ENCODE data around the gene MAN1B1. TPM values are rescaled to one million over a fixed set of nuclear protein-coding genes. Genes with fewer than 3 reads are reported as not detected.

Gene MAN1B1
- 10 to 100 TPM; 56.7 to 57.8 TPM for total RNA-seq

DNA sequence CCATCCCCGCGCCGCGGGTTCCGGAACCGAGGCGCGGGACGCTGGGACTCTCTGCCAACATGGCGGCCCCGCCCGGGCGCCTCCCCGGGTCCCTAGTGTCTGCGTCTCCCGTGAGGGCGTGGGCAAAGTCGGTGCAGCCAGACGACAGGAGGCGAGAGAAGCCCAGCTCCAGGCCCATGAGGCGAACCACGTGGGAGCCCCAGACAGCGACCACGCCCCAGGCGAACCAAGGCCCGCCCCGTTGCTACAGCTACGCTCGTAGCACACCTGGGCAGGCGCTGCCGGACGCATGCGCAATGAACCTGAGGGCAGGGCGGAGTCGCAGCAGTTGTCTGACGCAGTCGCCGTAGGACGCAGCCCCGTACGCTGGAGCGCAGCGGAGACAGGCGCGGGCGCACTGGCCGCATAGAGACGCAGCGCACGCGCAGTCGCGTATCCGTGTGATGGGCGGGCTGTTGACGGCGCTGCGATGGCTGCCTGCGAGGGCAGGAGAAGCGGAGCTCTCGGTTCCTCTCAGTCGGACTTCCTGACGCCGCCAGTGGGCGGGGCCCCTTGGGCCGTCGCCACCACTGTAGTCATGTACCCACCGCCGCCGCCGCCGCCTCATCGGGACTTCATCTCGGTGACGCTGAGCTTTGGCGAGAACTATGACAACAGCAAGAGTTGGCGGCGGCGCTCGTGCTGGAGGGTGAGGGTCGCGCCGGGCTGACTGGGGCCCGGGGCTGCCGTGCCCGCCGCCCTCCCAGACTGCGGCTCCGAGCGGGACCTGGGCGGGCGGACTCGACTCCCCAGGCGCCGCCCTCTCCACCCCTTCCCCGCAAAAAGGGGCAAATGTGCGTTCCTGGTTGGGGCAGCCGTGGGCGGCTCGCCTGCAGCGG lies at the start of gene MAN1B1:
Gene MAN1B1 (plus strand): TSS at position 455 of the 878 bp plus-strand sequence. CDS start 15 bp downstream, at position 470.

DNA sequence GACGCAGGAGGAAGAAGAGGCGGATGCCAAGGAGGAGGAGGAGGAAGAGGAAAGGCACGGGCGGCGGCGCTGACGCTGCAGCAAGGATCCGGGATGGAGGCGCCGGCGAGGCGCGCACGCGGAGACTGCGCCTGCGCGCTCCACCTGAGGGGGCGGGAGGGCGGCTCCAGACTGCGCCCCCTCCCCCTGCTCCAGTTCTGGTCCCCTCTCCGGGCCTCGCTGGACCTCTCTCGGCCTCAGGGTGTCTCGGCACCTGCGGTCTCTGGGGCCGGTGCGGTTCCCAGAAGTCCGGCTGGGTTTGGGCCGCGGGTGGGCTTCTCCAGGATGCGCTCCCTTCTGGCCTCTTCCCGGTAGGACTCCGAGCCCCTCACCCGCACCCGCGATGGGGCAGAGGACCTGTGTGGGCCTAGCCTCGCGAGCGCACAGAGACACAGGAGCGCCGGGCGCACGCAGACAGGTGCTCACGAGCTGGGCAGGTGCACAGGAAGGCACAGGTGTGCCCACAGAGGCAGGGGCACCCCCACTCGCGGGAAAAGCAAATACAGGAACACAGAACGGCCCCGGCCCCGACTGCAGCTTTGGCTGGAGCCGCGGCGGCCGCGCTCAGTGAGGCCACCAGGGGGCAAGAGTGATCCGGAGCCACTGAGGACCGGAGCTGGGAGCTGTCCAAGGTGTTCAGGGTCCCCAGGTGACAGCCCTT lies 40.5 kb upstream of the MAN1B1 start, which contains the start of gene NPDC1:
Gene NPDC1 (minus strand): TSS at position 90 of the 700 bp plus-strand sequence. CDS start 188 bp downstream, outside the sequence.

DNA sequence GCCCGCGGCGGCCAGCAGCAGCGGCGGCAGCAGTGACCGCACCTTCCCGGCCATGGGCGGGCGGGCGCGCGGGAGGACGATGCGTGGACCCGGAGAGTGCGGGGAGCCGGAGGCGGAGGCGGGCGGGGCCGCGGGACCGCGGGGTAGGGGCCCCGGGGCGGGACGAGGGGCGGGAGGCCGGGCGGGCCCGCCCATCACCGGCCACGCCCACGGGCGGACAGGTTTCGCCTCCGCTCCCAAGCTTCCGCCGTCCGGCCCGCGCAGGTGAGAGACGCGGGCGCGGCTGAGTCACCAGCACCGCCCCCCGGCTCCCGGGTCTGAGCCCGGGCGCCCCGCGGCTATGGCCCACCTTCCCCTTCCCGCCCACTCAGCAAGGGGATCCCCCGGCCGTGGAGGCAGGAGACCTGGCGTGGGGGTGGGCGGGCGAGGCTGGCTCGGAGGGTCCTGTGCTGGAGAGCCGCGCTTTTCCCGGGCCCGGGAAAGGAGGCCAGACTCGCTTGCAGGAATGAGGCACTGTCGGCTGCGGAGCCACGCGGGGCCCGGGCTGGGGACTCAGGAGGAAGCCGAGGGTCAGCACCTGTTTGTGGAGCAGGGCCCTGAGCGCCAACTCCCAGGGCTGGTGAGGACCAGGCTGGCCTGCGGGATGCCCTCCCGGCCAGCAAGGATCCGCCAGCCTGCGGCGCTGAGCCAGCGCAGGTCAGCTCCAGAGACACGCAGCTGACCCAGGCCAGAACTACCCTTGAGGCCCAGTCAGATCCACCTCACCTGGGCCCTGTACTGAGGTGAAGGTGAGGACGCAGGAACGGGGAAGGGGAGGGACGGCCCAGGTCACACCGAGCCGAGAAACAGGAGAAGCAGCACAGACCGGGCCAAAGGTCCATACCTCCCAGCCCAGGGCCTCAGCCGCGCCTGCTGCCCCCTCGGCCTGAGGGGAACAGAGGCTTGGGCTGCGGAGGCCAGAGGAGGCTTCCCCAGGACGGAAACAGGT lies 32.5 kb upstream of the MAN1B1 start, which contains the start of gene ENTPD2:
Gene ENTPD2 (minus strand): TSS at position 118 of the 988 bp plus-strand sequence. CDS start 64 bp downstream, at position 54.

DNA sequence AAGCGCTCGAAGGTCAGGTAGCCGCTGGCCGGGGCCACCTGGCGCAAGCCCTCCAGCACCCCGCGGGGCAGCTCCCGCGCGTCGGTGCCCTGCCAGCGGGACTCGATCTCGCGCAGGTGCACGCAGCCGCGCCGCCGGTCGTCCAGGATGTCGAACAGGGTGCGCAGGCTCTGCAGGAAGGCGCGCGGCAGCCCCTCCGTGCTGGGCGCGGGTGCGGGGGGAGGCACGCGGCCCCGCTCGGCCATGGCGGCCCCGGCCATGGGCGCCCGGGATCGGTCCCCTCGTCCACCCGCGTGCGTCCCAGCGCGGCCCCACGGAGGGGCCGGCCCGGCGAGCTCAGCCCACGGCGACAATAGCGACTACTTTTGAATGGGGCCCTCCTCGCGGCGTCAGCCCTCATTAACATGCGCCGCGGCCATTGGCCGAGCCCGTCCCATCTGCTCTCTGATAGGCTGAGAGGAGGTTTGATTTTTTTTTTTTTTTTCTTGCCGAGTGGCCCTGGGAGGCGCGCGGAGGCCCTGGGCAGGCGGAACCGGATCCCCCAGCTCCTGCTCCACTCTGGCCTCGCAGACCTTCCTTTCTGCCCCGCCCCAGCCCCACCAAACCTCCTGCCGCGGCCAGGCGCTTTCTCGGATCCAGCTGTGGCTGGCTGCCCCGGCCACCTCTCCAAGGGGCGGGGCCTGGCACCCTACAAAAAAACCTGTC lies 16.4 kb upstream of the MAN1B1 start, which contains the start of gene SAPCD2:
Gene SAPCD2 (minus strand): TSS at position 357 of the 705 bp plus-strand sequence. CDS start 97 bp downstream, at position 260.

DNA sequence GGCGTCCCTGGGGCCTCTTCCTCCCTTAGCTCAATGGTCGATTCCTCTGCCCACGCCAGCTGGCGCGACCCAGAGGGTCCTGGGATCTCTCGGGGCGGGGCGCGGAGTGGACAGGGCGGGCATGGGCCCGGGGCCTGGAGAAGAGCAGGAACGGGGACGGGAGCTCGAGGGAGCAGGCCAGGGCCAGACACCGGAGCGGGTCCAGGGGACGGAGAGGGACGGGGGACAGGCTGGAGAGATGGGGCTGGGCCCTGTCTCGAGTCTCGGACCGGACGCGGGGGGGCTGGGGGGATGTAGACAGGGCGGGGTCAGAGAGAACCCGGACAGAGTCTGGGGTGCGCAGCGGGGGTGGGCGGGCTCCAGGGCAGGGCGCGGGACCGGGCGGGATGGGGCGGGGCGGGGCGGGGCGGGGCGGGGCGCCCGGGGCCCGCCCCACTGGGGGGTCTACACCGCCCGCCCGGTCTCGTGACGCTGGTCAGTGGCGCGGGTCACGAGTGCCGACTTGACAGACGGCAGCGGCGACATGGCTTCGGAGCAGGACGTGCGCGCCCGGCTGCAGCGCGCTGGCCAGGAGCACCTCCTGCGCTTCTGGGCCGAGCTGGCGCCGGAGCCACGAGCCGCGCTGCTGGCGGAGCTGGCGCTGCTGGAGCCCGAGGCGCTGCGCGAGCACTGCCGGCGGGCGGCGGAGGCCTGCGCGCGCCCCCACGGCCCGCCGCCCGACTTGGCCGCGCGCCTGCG lies 9.6 kb upstream of the MAN1B1 start, which contains the start of gene UAP1L1:
Gene UAP1L1 (plus strand): TSS at position 508 of the 738 bp plus-strand sequence. CDS start 16 bp downstream, at position 524.

DNA sequence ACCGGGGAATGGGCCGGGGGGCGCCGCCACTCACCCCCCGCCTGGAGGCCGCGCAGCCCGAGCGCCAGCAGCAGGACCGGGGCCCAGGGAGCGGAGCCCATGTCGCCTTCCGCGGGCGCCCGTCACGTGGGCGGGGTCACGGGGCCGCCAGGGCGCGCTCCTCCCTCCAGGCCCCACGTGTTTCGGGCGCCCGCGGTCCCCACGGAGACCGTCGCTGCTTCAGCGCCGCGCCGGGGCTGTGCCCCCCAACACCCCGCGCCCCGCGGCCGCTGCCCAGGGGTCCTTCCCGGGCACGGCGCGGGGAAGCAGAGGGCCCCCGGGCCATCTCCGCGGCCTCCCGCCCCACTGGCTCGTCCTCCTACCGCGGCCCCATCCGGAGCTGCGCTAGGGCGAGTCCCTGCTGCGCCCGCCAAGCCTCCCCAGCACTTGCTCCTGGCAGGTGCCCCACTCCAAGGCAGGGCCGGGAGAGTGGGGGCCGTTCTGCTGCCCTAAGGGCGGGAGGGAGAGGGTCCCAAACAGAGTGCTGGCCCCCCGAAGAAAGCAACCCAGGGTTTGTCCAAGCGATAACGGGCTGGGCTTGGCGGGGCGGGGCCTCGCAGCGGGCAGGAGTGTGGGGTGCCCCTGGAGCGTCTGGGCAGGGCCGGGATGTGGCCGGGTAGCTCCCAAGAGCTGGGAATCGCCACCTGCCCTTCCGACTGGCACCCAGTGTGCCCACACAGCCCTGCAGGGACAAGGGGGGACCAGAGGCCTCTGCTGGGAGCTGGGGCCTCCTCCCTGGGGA lies 28.0 kb downstream of the MAN1B1 start, which contains the start of gene DPP7:
Gene DPP7 (minus strand): TSS at position 121 of the 781 bp plus-strand sequence. CDS start 20 bp downstream, at position 101.

DNA sequence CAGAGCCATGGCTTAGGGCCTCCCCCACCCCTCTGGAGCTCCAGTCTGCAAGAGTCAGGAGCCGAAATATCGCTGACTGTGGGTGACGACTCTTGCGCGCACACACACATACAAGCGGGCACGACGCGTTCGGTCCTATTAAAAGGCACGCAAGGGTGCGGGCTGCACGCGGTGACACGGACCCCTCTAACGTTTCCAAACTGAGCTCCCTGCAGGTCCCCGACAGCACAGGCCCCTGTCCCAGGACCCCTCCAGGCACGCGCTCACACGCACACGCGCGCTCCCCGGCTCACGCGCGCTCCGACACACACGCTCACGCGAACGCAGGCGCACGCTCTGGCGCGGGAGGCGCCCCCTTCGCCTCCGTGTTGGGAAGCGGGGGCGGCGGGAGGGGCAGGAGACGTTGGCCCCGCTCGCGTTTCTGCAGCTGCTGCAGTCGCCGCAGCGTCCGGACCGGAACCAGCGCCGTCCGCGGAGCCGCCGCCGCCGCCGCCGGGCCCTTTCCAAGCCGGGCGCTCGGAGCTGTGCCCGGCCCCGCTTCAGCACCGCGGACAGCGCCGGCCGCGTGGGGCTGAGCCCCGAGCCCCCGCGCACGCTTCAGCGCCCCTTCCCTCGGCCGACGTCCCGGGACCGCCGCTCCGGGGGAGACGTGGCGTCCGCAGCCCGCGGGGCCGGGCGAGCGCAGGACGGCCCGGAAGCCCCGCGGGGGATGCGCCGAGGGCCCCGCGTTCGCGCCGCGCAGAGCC lies 52.1 kb downstream of the MAN1B1 start, which contains the start of gene GRIN1:
Gene GRIN1 (plus strand): TSS at position 433 of the 746 bp plus-strand sequence. CDS start 333 bp downstream, outside the sequence.

Other genes starting within 250 kb of the MAN1B1 start
- gene AJM1, start 244.5 kb upstream of the MAN1B1 start, total RNA-seq, result 1 to 10 TPM; 5.6 to 5.9 TPM
- gene PHPT1, start 237.6 kb upstream of the MAN1B1 start, total RNA-seq, result 10 to 100 TPM; 86.7 to 87.5 TPM
- gene MAMDC4, start 234.6 kb upstream of the MAN1B1 start, total RNA-seq, result 10 to 100 TPM; 13.4 to 14.6 TPM
- gene EDF1, start 220.7 kb upstream of the MAN1B1 start, total RNA-seq, result 100 to 1,000 TPM; 316 to 330 TPM
- 10 to 100 TPM; 35.4 to 41.7 TPM for gene TRAF2, start 200.5 kb upstream of the MAN1B1 start, total RNA-seq
- 100 to 1,000 TPM; 104 to 108 TPM for gene FBXW5, start 142.2 kb upstream of the MAN1B1 start, total RNA-seq
- 1 to 10 TPM in 1 of 2 experiments, under 1 TPM in 1; 0.98 to 1.2 TPM for gene C8G, start 141.7 kb upstream of the MAN1B1 start, total RNA-seq
- 1 to 10 TPM; 2.4 to 2.8 TPM for gene LCN12, start 134.7 kb upstream of the MAN1B1 start, total RNA-seq
- 10 to 100 TPM; 13.2 to 17.8 TPM for gene PTGDS, start 109.5 kb upstream of the MAN1B1 start, total RNA-seq
- gene LCNL1, start 104.0 kb upstream of the MAN1B1 start, total RNA-seq, result under 1 TPM; 0.58 to 0.60 TPM
- gene PAXX, start 94.6 kb upstream of the MAN1B1 start, total RNA-seq, result 10 to 100 TPM; 69.6 to 74.6 TPM
- 1 to 10 TPM; 4.5 to 4.6 TPM for gene CLIC3, start 90.4 kb upstream of the MAN1B1 start, total RNA-seq
- 10 to 100 TPM; 41.1 to 42.6 TPM for gene ABCA2, start 58.7 kb upstream of the MAN1B1 start, total RNA-seq
- 1 to 10 TPM; 1.7 to 2.4 TPM for gene FUT7, start 54.9 kb upstream of the MAN1B1 start, total RNA-seq
- 10 to 100 TPM; 79.2 to 82.7 TPM for gene NPDC1, start 40.8 kb upstream of the MAN1B1 start, total RNA-seq
- under 1 TPM; 0.25 to 0.36 TPM for gene ENTPD2, start 32.9 kb upstream of the MAN1B1 start, total RNA-seq
- gene SAPCD2, start 16.4 kb upstream of the MAN1B1 start, total RNA-seq, result 10 to 100 TPM; 24.5 to 25.2 TPM
- 10 to 100 TPM; 38.3 to 40.2 TPM for gene UAP1L1, start 9.5 kb upstream of the MAN1B1 start, total RNA-seq
- 100 to 1,000 TPM; 276 to 289 TPM for gene DPP7, start 27.7 kb downstream of the MAN1B1 start, total RNA-seq
- gene GRIN1, start 52.2 kb downstream of the MAN1B1 start, total RNA-seq, result not detected
- not detected for gene LRRC26, start 83.1 kb downstream of the MAN1B1 start, total RNA-seq
- gene TMEM210, start 85.1 kb downstream of the MAN1B1 start, total RNA-seq, result not detected
- gene ANAPC2, start 101.6 kb downstream of the MAN1B1 start, total RNA-seq, result 10 to 100 TPM; 62.9 to 65.5 TPM
- gene SSNA1, start 101.7 kb downstream of the MAN1B1 start, total RNA-seq, result 10 to 100 TPM; 67.9 to 68.4 TPM
- gene TPRN, start 113.8 kb downstream of the MAN1B1 start, total RNA-seq, result 1 to 10 TPM; 9.2 to 9.7 TPM
- 10 to 100 TPM; 27.6 to 29.7 TPM for gene TMEM203, start 118.7 kb downstream of the MAN1B1 start, total RNA-seq
- 10 to 100 TPM; 25.2 to 30.8 TPM for gene NDOR1, start 118.7 kb downstream of the MAN1B1 start, total RNA-seq
- 1 to 10 TPM; 5.0 TPM for gene RNF208, start 135.3 kb downstream of the MAN1B1 start, total RNA-seq
- under 1 TPM; 0.36 to 0.40 TPM for gene CYSRT1, start 138.2 kb downstream of the MAN1B1 start, total RNA-seq
- not detected for gene RNF224, start 140.5 kb downstream of the MAN1B1 start, total RNA-seq
- gene SLC34A3, start 143.9 kb downstream of the MAN1B1 start, total RNA-seq, result not detected
- 100 to 1,000 TPM; 242 to 246 TPM for gene TUBB4B, start 154.3 kb downstream of the MAN1B1 start, total RNA-seq
- not detected for gene STPG3, start 164.3 kb downstream of the MAN1B1 start, total RNA-seq
- gene NELFB, start 168.3 kb downstream of the MAN1B1 start, total RNA-seq, result 10 to 100 TPM; 52.9 to 54.9 TPM
- 1 to 10 TPM; 8.6 to 8.8 TPM for gene TOR4A, start 190.7 kb downstream of the MAN1B1 start, total RNA-seq
- 1 to 10 TPM in 1 of 2 experiments, under 1 TPM in 1; 0.86 to 1.1 TPM for gene NRARP, start 215.3 kb downstream of the MAN1B1 start, total RNA-seq